Upper lobe of right lung (tissue), 1 donor: ENCODE measurements around the gene CDCP1. TPM values are rescaled to one million over a fixed set of nuclear protein-coding genes. Genes with fewer than 3 reads are reported as not detected.

Experiments
- ATAC-seq: fragments of 200-7000 bp; cut with Tn5 transposase; one replicate; pipeline ENCODE4 v1.9.1; 2020; ENCODE audit warnings: mild to moderate bottlenecking, moderate library complexity
- DNase-seq: peaks from one replicate; pipeline ENCODE4 v3.0.0-alpha.2; 2020
- H3K27ac ChIP-seq: fragments of 200-600 bp; one replicate; pipeline ENCODE4 v1.8.0; 2022
- H3K27me3 ChIP-seq: fragments of 200-600 bp; one replicate; pipeline ENCODE4 v1.8.0; 2022; ENCODE audit warnings: mild to moderate bottlenecking
- H3K36me3 ChIP-seq: fragments of 200-600 bp; one replicate; pipeline ENCODE4 v1.8.0; 2022
- H3K4me1 ChIP-seq: fragments of 200-600 bp; one replicate; pipeline ENCODE4 v1.8.0; 2022
- H3K4me3 ChIP-seq: fragments of 200-600 bp; one replicate; pipeline ENCODE4 v1.8.0; 2022; ENCODE audit warnings: mild to moderate bottlenecking
- H3K9me3 ChIP-seq: fragments of 200-600 bp; one replicate; pipeline ENCODE4 v1.8.0; 2022
- CTCF ChIP-seq: fragments of 200-600 bp; IDR thresholded peaks from one replicate; pipeline ENCODE4 v1.8.0; 2022; ENCODE audit warnings: antibody characterized with exemption
- intact Hi-C: fragments of 100-400 bp; cut with DNase I; formaldehyde crosslinking; loops from one replicate; pipeline ENCODE4 v1.11.0; 2022
- total RNA-seq: library from RNA; stranded (reverse); fragmentation: NEBNext Ultra II Directional; extraction: Animal tissue kit (Norgen Biotek cat#: 25700); gene quantifications from one replicate; pipeline ENCODE4 v1.2.1, GENCODE V29; 2021
- donor health status: DM: no; HTN: yes; CAD: no; lungs with severe emphysema.

CDCP1 gene
- total RNA-seq, 1 donor from 2014 or later = 19.1 TPM

- H3K9me3 ChIP-seq = no peaks in the 10 kb centered on the region
- no peak overlapping the region for H3K4me3 ChIP-seq
- no peaks in the 10 kb centered on the region for H3K4me1 ChIP-seq
- intact Hi-C loops = no loop called here
- DNase-seq (no peak), ATAC-seq (no peak)
- no peak overlapping the region for H3K27ac ChIP-seq
- no peak for TF ChIP-seq CTCF
- H3K27me3 ChIP-seq = no peaks in the 10 kb centered on the region
- H3K36me3 ChIP-seq = no peaks in the 10 kb centered on the region
Measured at GRCh38 chr3:45095916-45096526, 50.2 kb downstream of the CDCP1 start.

GRCh38 chr3:45093176-45093575 is 53.0 kb downstream of the CDCP1 start:
- intact Hi-C loops = no loop called here
- Histone ChIP-seq H3K27me3 (no peaks in the 10 kb centered on the region), H3K9me3 (no peaks in the 10 kb centered on the region), H3K36me3 (no peaks in the 10 kb centered on the region), H3K27ac (no peak overlapping the region), H3K4me1 (no peaks in the 10 kb centered on the region), H3K4me3 (no peak overlapping the region)
- no peak for ATAC-seq
- DNase-seq = no peak
- TF ChIP-seq CTCF = no peak

- Histone ChIP-seq H3K4me3 (no peak overlapping the region), H3K27me3 (no peaks in the 10 kb centered on the region), H3K4me1 (no peaks in the 10 kb centered on the region), H3K36me3 (no peaks in the 10 kb centered on the region), H3K27ac (no peak overlapping the region), H3K9me3 (no peaks in the 10 kb centered on the region)
- DNase-seq = no peak
- no peak for ATAC-seq
- intact Hi-C loops = no loop called here
- no peak for TF ChIP-seq CTCF
Measured at GRCh38 chr3:45092132-45093031, 53.8 kb downstream of the CDCP1 start.

- H3K4me1 ChIP-seq = no peaks in the 10 kb centered on the region
Measured at GRCh38 chr3:45090855-45091254, 55.3 kb downstream of the CDCP1 start.

More at GRCh38 chr3:45090855-45091254, 55.3 kb downstream of the CDCP1 start:
- no peaks in the 10 kb centered on the region for H3K27me3 ChIP-seq
- no peaks in the 10 kb centered on the region for H3K36me3 ChIP-seq
- H3K27ac ChIP-seq = no peak overlapping the region
- ATAC-seq = no peak
- no peak for TF ChIP-seq CTCF
- intact Hi-C loops = no loop called here
- DNase-seq = no peak
- no peaks in the 10 kb centered on the region for H3K9me3 ChIP-seq
- H3K4me3 ChIP-seq = no peak overlapping the region
